ENCODE measurements around the gene RTP2. TPM values are rescaled to one million over a fixed set of nuclear protein-coding genes. Genes with fewer than 3 reads are reported as not detected.

RTP2 gene
- total and polyA plus RNA-seq, 2 donors (not counting 1 experiment from before 2014, with no cell fraction given): not detected

DNA sequence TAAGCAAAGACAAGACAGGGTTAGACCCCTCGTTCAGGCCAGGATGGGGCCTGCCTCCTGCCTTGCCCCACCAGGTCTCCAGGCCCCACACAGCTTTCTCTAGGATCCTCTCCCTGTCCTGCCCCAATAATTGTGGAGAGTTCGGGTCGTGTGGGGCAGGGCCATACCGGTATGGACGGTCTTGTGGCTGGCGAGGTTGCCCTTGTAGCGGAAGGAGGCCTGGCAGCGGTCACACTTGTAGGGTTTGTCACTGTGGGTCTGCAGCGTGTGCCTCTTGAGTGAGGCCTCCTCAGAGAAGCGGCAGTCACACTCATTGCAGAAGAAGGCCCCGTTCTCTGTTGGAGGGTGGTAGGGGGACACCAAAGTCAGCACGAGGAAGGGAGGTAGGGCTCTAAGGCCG lies 24.2 kb upstream of the RTP2 start:
- H3K27ac ChIP-seq (ENCODE audit: low read length in 2 of 2): no peak overlapping the region
- Mint-ChIP-seq H3K9me3 (ENCODE audit: insufficient read depth) (no peaks in the 10 kb centered on the region), H3K27ac (no peak overlapping the region), H3K4me1 (no peaks in the 10 kb centered on the region), H3K27me3 (no peaks in the 10 kb centered on the region), H3K4me3 (no peak overlapping the region)
- no peaks in the 10 kb centered on the region for H3K9me3 ChIP-seq (ENCODE audit: control extremely low read depth in 1 of 3, control insufficient read depth in 2 of 3, insufficient read depth in 1 of 3, low read length in 2 of 3)
- H3K79me2 ChIP-seq (ENCODE audit: control insufficient read depth, insufficient read depth, low read length): no peaks in the 10 kb centered on the region
- no peak overlapping the region for H3K4me3 ChIP-seq (ENCODE audit: control extremely low read depth in 1 of 5, extremely low read depth in 1 of 5, insufficient read depth in 1 of 5, low read depth in 2 of 5, low read length in 4 of 5)
- ATAC-seq (ENCODE audit: low read depth): no peak
- H3K36me3 ChIP-seq (replicated peaks in 1 of 2; ENCODE audit: control extremely low read depth in 1 of 2, control insufficient read depth in 1 of 2, extremely low read depth in 1 of 2, insufficient read depth in 2 of 2, low read length in 1 of 2): peaks cover 9 to 92% of the 10 kb centered on the region in 2 experiments
- H4K20me1 ChIP-seq (ENCODE audit: control insufficient read depth, insufficient read depth, low read length, poor library complexity, severe bottlenecking): peaks cover 9% of the 10 kb centered on the region
- H3K9ac ChIP-seq (ENCODE audit: low read length): no peak overlapping the region
- TF ChIP-seq, protein P1, sequence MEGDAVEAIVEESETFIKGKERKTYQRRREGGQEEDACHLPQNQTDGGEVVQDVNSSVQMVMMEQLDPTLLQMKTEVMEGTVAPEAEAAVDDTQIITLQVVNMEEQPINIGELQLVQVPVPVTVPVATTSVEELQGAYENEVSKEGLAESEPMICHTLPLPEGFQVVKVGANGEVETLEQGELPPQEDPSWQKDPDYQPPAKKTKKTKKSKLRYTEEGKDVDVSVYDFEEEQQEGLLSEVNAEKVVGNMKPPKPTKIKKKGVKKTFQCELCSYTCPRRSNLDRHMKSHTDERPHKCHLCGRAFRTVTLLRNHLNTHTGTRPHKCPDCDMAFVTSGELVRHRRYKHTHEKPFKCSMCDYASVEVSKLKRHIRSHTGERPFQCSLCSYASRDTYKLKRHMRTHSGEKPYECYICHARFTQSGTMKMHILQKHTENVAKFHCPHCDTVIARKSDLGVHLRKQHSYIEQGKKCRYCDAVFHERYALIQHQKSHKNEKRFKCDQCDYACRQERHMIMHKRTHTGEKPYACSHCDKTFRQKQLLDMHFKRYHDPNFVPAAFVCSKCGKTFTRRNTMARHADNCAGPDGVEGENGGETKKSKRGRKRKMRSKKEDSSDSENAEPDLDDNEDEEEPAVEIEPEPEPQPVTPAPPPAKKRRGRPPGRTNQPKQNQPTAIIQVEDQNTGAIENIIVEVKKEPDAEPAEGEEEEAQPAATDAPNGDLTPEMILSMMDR (IDR thresholded peaks at IDR 0.05): no peak
- no peak for TF ChIP-seq EZH2 (IDR thresholded peaks at IDR 0.05; ENCODE audit: borderline replicate concordance, insufficient read depth, low read depth, low read length, poor library complexity, severe bottlenecking)
- DNase-seq: no peak
- H3K4me2 ChIP-seq (replicated peaks; ENCODE audit: low read depth, low read length, poor library complexity, severe bottlenecking): no peak overlapping the region
- intact Hi-C loops (cut with micrococcal nuclease): no loop called here
- 97% methylated on average over 12 of the region's 13 CpGs for WGBS (ENCODE audit: insufficient coverage)
- POLR2A ChIA-PET: no interaction called here
- no peaks in the 10 kb centered on the region for H3K4me1 ChIP-seq (ENCODE audit: control insufficient read depth in 2 of 2, insufficient read depth in 2 of 2, low read length in 2 of 2)
- no peaks in the 10 kb centered on the region for H3K27me3 ChIP-seq (replicated peaks in 1 of 4; ENCODE audit: control extremely low read depth in 1 of 4, control insufficient read depth in 3 of 4, insufficient read depth in 4 of 4, low read length in 3 of 4)
- CTCF ChIA-PET: interaction anchor here (1.0 to 2.0 kb wide), 4 partner anchors 9 to 1229 kb away, joined by 3 to 5 read pairs (median 4); no protein-coding TSS in a partner anchor
- no peak overlapping the region for H2AFZ ChIP-seq (ENCODE audit: insufficient read depth, low read depth, low read length, poor library complexity, severe bottlenecking)

DNA sequence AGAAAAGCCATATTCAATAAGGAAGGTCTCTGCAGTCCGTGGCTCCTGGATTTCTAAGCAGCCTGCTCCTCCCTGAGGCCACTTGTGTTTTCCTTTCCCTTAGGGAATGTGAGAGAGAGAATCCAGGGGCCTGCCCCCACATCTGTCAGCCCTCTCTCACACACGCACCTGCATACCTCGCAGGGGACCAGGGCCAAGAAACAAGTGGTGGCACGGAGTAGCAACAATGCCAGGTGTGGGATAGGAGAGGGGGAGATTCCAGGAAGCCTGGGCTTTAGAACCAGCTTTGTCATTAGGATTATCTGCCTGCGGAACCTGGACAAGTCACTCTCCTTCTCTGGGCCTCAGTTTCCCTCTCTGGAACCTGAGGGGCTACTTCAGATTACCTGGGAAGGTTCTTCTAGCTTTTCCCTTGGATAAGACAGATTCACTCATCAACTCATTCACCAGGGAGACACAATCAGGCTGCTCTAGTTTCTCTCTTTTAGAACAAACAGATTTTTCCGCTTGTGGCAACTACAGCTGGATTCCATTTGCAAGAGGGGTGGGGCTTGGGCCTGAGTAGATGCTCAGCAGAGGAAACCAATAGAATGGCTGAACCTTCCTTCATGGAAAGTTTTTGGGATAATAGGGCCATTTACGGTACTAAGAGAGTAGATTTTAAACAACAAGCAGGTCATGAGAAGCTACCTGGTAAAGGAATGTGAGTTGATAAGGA lies 23.5 kb upstream of the RTP2 start:
- Histone ChIP-seq H3K27ac (ENCODE audit: low read length in 2 of 2) (no peak overlapping the region), H3K9me3 (ENCODE audit: control extremely low read depth in 1 of 3, control insufficient read depth in 2 of 3, insufficient read depth in 1 of 3, low read length in 2 of 3) (no peaks in the 10 kb centered on the region), H3K79me2 (ENCODE audit: control insufficient read depth, insufficient read depth, low read length) (no peaks in the 10 kb centered on the region), H3K4me3 (ENCODE audit: control extremely low read depth in 1 of 5, extremely low read depth in 1 of 5, insufficient read depth in 1 of 5, low read depth in 2 of 5, low read length in 4 of 5) (no peak overlapping the region), H3K9ac (ENCODE audit: low read length) (no peak overlapping the region), H3K4me2 (replicated peaks; ENCODE audit: low read depth, low read length, poor library complexity, severe bottlenecking) (no peak overlapping the region), H3K4me1 (ENCODE audit: control insufficient read depth in 2 of 2, insufficient read depth in 2 of 2, low read length in 2 of 2) (no peaks in the 10 kb centered on the region), H3K36me3 (replicated peaks in 1 of 2; ENCODE audit: control extremely low read depth in 1 of 2, control insufficient read depth in 1 of 2, extremely low read depth in 1 of 2, insufficient read depth in 2 of 2, low read length in 1 of 2) (peaks cover 8 to 92% of the 10 kb centered on the region in 2 experiments), H4K20me1 (ENCODE audit: control insufficient read depth, insufficient read depth, low read length, poor library complexity, severe bottlenecking) (peaks cover 9% of the 10 kb centered on the region), H2AFZ (ENCODE audit: insufficient read depth, low read depth, low read length, poor library complexity, severe bottlenecking) (no peak overlapping the region), H3K27me3 (replicated peaks in 1 of 4; ENCODE audit: control extremely low read depth in 1 of 4, control insufficient read depth in 3 of 4, insufficient read depth in 4 of 4, low read length in 3 of 4) (no peaks in the 10 kb centered on the region)
- ATAC-seq (ENCODE audit: low read depth) (no peak), DNase-seq (no peak)
- no peaks in the 10 kb centered on the region for H3K9me3 Mint-ChIP-seq (ENCODE audit: insufficient read depth)
- no peak overlapping the region for H3K4me3 Mint-ChIP-seq
- intact Hi-C loops (cut with micrococcal nuclease): no loop called here
- WGBS (ENCODE audit: insufficient coverage): 100% methylated on average over 1 of the region's 7 CpGs
- no peaks in the 10 kb centered on the region for H3K27me3 Mint-ChIP-seq
- TF ChIP-seq EZH2 (IDR thresholded peaks at IDR 0.05; ENCODE audit: borderline replicate concordance, insufficient read depth, low read depth, low read length, poor library complexity, severe bottlenecking): no peak
- TF ChIP-seq, protein P1 (IDR thresholded peaks at IDR 0.05): no peak
- POLR2A ChIA-PET: no interaction called here
- H3K27ac Mint-ChIP-seq: no peak overlapping the region
- no peaks in the 10 kb centered on the region for H3K4me1 Mint-ChIP-seq
- CTCF ChIA-PET: interaction anchor here (1.3 to 2.0 kb wide), 2 partner anchors 14 to 612 kb away, joined by 3 to 5 read pairs; no protein-coding TSS in a partner anchor

All from B cell (primary cell).